HL-60/S4 treated with retinoic acid at 250 ng/mL for 4 days and 3 days (cell line): ENCODE results near the gene MLST8.

ENCODE experiments used
- in situ Hi-C: fragments of 300-500 bp; cut with MboI; formaldehyde crosslinking; loops from 2 replicates; pipeline ENCODE4 v1.7.0; 2022; ENCODE audit warnings: low sequenced_read_pairs

MLST8 gene

GRCh38 chr16:2205104-2205966, at the start of gene MLST8:
Gene MLST8 (plus strand): TSS chr16:2205454. CDS start chr16:2206086, 632 bp downstream.
- in situ Hi-C loops = no loop called here

GRCh38 chr16:2155977-2156848, 49.0 kb upstream of the MLST8 start:
- in situ Hi-C loops = no loop called here

GRCh38 chr16:2156849-2157224, 48.4 kb upstream of the MLST8 start:
- in situ Hi-C loops = no loop called here

- in situ Hi-C loops = no loop called here
These were observed 47.6 kb upstream of the MLST8 start for GRCh38 chr16:2157480-2158261.

- in situ Hi-C loops = no loop called here
These were observed 47.0 kb upstream of the MLST8 start for GRCh38 chr16:2158262-2158638.

GRCh38 chr16:2159175-2159838, 45.9 kb upstream of the MLST8 start:
- in situ Hi-C loops = no loop called here

GRCh38 chr16:2160915-2161551, 44.2 kb upstream of the MLST8 start:
- in situ Hi-C loops = no loop called here

GRCh38 chr16:2161911-2162310, 43.3 kb upstream of the MLST8 start:
- in situ Hi-C loops = no loop called here

GRCh38 chr16:2162676-2163118, 42.6 kb upstream of the MLST8 start:
- in situ Hi-C loops = no loop called here

- in situ Hi-C loops = no loop called here
These were observed 41.9 kb upstream of the MLST8 start for GRCh38 chr16:2163211-2163881.

GRCh38 chr16:2165861-2166260, 39.4 kb upstream of the MLST8 start:
- in situ Hi-C loops = no loop called here

- in situ Hi-C loops = no loop called here
These were observed 38.8 kb upstream of the MLST8 start for GRCh38 chr16:2166263-2167067.

GRCh38 chr16:2167068-2167638, 38.1 kb upstream of the MLST8 start:
- in situ Hi-C loops = no loop called here

GRCh38 chr16:2170080-2170479, 35.2 kb upstream of the MLST8 start:
- in situ Hi-C loops = no loop called here

GRCh38 chr16:2170587-2171435, 34.4 kb upstream of the MLST8 start:
- in situ Hi-C loops = no loop called here

- in situ Hi-C loops = no loop called here
These were observed 33.6 kb upstream of the MLST8 start for GRCh38 chr16:2171601-2172178.

GRCh38 chr16:2172688-2173335, 32.4 kb upstream of the MLST8 start:
- in situ Hi-C loops = no loop called here
